HG03558 (cell line): Measurements from ENCODE around the gene A2M.

Experiments used
- ATAC-seq: cut with Tn5 transposase; IDR thresholded peaks from one replicate; pipeline ENCODE4 v1.9.1; 2021; ENCODE audit warnings: moderate number of reproducible peaks; ENCODE audit not compliant: unreplicated experiment; ENCODE audit errors: extremely low read depth

Gene A2M

DNA sequence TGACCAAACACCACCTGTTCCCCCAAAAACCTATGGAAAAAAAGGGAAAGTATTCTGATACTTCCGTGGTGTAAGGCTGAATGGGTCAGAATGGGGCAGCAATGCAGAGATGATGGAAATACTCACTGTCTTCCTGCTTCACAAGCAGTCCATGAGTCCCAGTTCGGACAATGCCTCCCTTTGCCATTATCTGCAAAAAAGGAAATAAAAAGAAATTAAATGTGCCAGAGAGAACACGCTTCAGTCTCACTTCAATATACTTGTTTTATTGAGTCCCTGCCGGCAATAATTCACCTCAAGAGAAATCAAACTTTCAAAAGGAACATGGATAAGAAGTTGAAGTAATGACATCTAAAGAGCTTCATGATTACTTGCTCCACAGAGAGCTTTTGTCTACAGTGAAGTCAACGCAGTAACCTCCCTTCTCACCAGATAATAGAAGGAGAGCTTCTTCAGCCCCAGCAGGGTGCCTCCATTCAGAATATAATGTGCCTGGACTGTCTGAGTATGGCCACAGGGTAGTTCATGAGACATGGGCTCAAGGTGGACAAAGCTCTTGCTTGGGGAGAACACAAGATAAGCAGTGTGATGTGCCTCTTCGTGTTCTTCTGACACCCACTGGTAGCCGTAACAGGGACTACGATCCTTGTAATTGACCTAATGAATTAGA, 14.6 kb downstream of the A2M start:
- no peak for ATAC-seq

DNA sequence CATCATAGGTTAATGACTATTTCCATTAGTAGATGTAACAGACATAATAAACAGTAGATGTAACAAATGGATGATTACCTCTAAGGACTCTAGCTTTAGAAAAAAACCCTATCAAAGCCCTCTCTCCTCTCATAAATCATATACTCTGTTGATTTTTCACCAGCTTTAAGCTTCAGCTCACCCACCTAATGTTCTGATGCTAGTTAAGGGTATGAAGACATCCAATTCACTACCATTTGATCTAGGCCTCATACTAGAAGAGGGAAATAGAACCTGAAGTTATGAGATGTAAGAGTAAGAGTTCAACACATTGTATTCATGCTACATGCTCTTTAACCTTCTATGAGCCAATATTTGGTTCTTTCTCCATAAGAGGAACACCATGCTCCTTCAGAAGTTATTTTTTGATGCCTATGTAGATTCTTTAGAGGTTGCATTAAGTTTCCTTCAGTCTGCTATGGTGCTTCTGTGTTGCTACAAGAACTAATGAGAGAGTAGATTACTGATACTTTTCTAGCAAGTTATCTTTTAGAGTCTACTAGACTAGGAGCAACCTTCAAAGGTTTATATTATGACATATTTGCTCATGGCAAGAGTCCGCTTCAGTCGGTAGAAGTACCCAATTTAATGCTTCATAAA, 16.0 kb downstream of the A2M start:
- no peak for ATAC-seq

DNA sequence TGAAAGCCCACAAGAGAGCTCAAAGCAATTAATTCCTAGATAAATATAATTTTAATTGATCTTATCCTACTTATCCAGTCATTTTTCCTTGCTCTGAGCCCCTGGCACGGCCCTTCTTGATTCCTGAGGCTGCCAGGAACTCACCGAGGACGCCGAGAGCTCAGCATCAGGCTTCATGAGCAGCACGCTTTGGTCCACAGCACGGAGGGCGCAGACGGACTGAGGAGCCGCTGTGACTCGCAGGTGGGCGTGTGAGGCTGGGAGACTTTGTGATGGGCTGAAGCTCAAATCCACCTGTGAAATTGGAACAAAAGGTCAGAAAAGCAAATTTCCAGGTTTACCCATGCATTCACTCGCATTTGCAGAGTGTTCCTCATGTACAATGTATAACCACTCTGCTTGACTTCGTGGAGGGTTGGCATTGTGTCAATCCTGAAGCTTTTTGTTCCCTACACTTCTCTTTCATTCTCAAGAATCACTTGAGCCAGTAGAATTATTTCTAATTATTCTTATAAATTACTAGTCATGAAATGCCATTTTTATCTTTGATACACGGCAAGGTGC, 17.2 kb downstream of the A2M start:
- ATAC-seq, result no peak

GRCh38 chr12:9098115-9098452, 17.6 kb downstream of the A2M start:
- no peak for ATAC-seq

- ATAC-seq, result no peak
Measured at GRCh38 chr12:9096563-9097176, 19.0 kb downstream of the A2M start.

DNA sequence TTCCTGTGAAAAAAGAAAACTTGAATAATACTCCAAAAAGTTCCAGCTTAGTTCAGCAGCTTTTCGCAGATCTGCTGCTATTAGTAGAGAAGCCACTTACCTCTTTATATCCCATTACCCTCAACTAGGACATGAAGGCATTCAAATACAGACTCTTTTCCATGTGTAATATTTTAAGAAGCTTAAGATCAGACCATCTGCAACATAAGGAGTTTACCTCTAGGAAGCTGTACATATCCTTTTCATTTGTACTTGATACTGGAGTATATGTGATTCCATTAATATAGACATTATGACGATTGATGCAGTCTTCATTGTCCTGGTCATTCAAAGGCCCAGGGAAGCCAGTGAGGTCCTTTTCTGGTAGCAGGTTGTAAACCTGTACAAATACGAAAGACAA, 20.4 kb downstream of the A2M start:
- no peak for ATAC-seq

DNA sequence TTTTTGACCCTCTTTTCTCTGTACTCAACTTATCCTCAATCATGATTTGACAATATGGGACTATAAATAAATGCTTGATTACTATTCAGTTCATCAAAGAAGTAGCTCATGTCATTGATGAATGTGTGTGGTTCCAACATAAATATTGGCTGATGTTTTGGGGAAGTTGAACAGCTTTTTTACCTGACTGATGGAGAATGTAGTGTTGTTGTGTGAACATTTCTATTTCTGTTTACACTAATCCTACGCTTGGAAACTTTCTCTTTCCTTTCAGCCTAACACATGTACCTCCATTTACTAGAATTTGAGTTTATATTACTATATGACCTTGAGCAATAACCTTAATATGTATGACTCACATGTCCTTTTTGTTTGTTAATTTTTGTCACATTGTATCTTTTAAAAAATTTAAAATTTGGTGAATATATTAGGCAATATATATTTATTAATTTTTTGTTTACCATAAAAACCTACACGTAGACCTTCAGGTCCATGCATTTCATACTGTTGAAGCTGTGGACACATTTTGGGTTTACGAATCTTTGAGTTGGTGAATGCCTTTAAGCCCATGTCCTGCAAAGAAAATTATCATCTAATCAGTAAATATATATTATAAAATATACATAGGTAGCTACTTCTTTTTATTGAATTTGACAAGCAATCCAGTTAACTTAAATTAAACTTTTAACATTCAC, 21.1 kb downstream of the A2M start:
- ATAC-seq, result no peak

DNA sequence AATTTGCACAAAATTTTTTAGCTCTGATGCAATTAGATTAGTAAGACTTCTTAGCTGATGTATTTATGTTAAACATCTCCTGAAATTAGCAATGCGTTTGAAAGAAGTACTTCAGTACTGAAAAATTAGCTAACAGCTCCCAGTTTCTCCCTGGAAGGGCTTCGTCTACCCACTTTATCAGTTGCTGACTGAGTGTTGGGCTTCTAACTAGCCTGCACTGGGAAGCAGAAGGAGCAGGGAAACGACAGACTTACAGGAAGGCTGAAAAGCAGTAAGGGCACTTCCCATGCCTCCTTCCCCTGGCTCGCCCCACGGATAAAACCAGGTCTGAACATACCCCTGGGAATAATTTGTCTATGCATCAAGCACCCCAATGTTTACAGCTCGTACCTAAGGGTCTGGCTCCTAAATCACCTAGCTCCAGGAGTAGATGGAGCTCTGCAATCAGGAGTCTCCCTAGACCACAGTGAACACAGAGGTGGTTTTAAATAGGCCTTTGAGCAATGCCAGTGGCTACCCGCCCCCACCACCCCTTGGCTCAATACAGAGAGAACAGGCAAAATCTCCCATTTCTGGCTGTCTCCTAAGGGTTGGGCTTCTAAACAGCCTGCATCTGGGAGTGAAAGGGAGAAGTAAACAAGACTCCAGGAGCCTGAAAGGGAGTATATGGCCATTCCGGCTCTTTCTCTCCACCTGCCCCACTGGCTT, 23.7 kb downstream of the A2M start:
- ATAC-seq, result no peak

- no peak for ATAC-seq
Measured at GRCh38 chr12:9090220-9090619, 25.5 kb downstream of the A2M start.

DNA sequence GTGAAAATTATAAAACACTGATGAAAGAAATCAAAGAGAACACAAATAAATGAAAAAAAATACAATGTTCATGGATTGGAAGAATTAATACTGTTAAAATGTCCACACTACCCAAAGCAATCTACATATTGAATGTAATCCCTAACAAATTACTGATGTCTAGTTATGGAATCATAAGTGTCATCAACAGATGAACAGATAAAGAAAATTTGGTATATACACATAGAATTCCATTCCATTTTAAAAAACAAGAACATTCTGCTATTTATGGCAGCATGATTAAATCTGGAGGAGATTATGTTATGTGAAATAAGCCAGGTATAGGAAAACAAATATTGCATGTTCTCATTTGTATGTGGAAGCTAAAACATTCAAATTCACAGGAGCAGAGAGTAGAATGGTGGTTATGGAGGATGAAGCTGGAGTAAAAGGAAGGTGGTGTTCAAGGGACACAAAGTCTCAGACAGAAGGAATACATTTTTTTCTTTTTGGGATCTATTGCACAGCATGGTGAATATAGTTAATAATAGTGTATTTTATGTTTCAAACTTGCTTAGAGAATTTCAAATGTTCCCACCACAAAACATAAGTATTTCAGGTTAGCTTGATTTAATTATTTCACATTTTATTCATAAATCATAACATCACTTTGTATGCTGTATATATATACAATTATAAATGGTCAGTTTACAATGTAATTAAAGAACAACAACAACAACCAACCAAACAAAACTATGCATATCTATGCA, 28.5 kb downstream of the A2M start:
- no peak for ATAC-seq

GRCh38 chr12:9086087-9086486, 29.6 kb downstream of the A2M start:
- ATAC-seq, result no peak

DNA sequence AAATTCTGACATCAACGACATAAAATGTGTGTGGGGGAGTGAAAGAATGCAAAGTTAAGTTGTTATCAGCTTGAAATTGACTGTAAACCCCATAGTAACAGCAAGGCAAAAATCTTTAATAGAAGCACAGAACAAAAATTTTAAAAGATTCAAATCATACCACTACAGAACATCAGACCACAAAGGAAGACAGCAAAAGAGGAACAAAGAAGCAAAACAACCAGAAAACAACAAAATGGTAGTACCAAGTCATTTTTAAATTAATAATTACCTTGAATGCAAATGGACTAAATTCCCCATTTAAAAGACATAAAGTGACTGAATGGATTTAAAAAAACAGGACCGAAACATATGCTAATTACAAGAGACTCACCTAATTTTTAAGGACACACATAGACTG, 31.3 kb downstream of the A2M start:
- ATAC-seq, result no peak

- ATAC-seq, result no peak
Measured at GRCh38 chr12:9083793-9084192, 31.9 kb downstream of the A2M start.

GRCh38 chr12:9081667-9082427, 33.9 kb downstream of the A2M start:
- no peak for ATAC-seq

GRCh38 chr12:9079883-9080675, 35.6 kb downstream of the A2M start:
- ATAC-seq, result no peak

DNA sequence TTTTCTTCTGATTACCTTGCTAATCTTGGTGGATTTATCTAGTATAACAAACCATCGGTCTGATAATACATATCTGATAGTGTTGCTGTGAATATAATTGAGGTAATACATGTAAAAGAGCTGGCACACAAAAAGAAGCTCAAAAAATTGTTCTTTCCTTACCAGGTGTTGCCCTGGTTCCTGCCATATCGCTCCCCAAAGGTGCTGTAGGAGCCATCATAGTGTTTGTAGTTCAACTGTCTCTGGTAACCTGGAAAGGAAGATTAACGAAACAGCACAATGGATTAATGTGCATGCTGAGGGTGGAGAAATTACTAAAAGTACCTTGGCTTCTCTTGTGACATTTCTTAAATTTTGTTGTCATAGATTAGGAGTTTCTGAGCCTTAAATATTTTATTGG, 36.6 kb downstream of the A2M start:
- no peak for ATAC-seq

- ATAC-seq, result no peak
Measured at GRCh38 chr12:9077152-9078031, 38.3 kb downstream of the A2M start.
